ENCODE results near the gene MIF4GD.

MIF4GD gene

DNA sequence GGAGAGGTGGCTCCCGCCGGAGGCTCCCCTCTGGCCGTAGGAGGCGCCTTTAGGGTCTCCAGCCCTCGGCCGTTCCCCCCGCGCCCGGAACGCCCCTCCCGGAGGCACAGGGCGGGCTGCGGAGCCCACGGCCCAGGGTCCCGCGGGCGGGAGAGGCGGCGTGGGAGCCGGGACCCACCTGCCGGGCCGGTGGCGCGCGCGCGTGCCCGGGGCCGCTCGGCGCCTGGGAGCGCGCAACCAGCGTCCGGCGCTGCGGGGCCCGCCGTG lies at the start of gene MIF4GD:
MIF4GD (minus strand) TSS at position 266 of the 267 bp plus-strand sequence. CDS start 1,036 bp downstream, outside the sequence.
- CTCF ChIA-PET, result interaction anchor here (0.6 to 2.7 kb wide), 38 partner anchors 9 to 310 kb away, joined by 3 to 28 read pairs (median 5); partner anchors contain the start of genes ARMC7, GGA3, GRB2 and MRPS7
- POLR2A ChIA-PET, result interaction anchor here (0.6 to 6.4 kb wide), 50 partner anchors 10 to 509 kb away, joined by 3 to 120 read pairs (median 4); partner anchors contain the start of genes GGA3, GRB2, HID1 and JPT1
- no peak for DNase-seq (ENCODE audit: extremely low spot score)
- TF ChIP-seq ARNT (IDR thresholded peaks at IDR 0.05) (peak; percentile 82), L3MBTL2 (conservative IDR thresholded peaks at IDR 0.05) (no peak), FOXM1 (IDR thresholded peaks at IDR 0.05; ENCODE audit: borderline replicate concordance) (0 out of 2 replicates have a peak, but pooled peaks have one; percentile 55)

DNA sequence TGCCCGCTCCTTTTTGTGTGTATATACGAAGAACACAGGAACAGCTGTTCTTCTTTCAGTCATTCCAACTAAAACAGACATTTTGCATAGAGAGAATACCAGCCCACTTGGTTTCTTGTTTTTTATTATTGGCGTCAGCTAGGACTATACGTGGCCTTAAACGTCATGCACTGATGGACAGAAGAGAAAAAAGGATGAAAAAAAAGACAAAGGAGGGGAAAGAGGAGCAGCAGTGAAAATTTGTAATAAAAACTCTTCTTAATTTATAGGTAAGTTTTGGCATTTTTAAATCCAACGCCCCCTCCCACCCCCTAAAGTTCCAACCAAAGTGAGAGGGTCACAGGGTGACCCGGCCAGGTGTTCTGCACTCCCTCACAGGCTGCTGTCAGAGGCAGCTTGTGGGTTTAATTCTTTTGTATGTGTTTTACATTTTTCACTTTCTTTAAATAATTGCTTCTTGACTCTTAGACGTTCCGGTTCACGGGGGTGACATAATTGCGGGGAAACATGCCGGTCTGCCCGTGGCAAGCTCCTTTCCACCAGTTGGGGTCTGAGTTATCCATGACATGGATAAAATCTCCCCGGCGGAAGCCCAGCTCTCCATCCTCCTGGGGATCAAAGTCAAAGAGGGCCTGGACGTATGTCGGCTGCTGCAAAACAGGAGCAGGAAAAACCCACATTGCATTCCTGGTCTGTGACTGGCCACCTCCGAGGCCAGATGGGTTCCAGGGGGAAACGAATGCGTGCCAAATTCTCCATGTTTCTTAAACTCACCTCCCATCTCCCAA lies 49.1 kb upstream of the MIF4GD start:
- POLR2A ChIA-PET, result interaction anchor here (1.3 kb wide), 1 partner anchor 73 kb away, joined by 4 read pairs; no protein-coding TSS in a partner anchor
- CTCF ChIA-PET, result interaction anchor here (0.5 to 1.6 kb wide), 2 partner anchors 17 to 92 kb away, joined by 3 to 5 read pairs; no protein-coding TSS in a partner anchor

GRCh38 chr17:75318615-75319222 lies 47.7 kb upstream of the MIF4GD start:
- CTCF ChIA-PET, result no interaction called here
- POLR2A ChIA-PET, result no interaction called here
- DNase-seq (ENCODE audit: extremely low spot score), result no peak
- TF ChIP-seq NFRKB (IDR thresholded peaks at IDR 0.05), result no peak
- TF ChIP-seq TARDBP (IDR thresholded peaks at IDR 0.05), result no peak
- no peak for TF ChIP-seq ZNF384 (IDR thresholded peaks at IDR 0.05)
- TF ChIP-seq HDGF (IDR thresholded peaks at IDR 0.05; ENCODE audit: borderline replicate concordance), result no peak
- no peak for TF ChIP-seq SP1 (IDR thresholded peaks at IDR 0.05)
- TF ChIP-seq PKNOX1 (IDR thresholded peaks at IDR 0.05), result no peak
- no peak for TF ChIP-seq FOXA1 (IDR thresholded peaks at IDR 0.05)
- TF ChIP-seq ELF4 (IDR thresholded peaks at IDR 0.05), result no peak
- TF ChIP-seq ARNT (IDR thresholded peaks at IDR 0.05), result no peak
- TF ChIP-seq LEF1 (IDR thresholded peaks at IDR 0.05; ENCODE audit: borderline replicate concordance), result no peak
- TF ChIP-seq L3MBTL2 (conservative IDR thresholded peaks at IDR 0.05), result no peak

More for the DNA sequence above, 49.1 kb upstream of the MIF4GD start:
- TF ChIP-seq FOXA1 (IDR thresholded peaks at IDR 0.05), result no peak
- no peak for TF ChIP-seq PKNOX1 (IDR thresholded peaks at IDR 0.05)
- TF ChIP-seq LEF1 (IDR thresholded peaks at IDR 0.05; ENCODE audit: borderline replicate concordance), result no peak
- no peak for TF ChIP-seq BHLHE40 (IDR thresholded peaks at IDR 0.05; ENCODE audit: borderline replicate concordance)
- no peak for TF ChIP-seq FOXM1 (IDR thresholded peaks at IDR 0.05; ENCODE audit: borderline replicate concordance)
- no peak for TF ChIP-seq TARDBP (IDR thresholded peaks at IDR 0.05)
- no peak for TF ChIP-seq FOXK2 (IDR thresholded peaks at IDR 0.05)
- TF ChIP-seq ELF4 (IDR thresholded peaks at IDR 0.05), result no peak
- TF ChIP-seq ZNF384 (IDR thresholded peaks at IDR 0.05), result no peak
- TF ChIP-seq HDGF (IDR thresholded peaks at IDR 0.05; ENCODE audit: borderline replicate concordance), result no peak
- no peak for TF ChIP-seq SUZ12 (IDR thresholded peaks at IDR 0.05)
- TF ChIP-seq ARNT (IDR thresholded peaks at IDR 0.05), result no peak
- TF ChIP-seq NFRKB (IDR thresholded peaks at IDR 0.05), result no peak
- no peak for DNase-seq (ENCODE audit: extremely low spot score)

- POLR2A ChIA-PET, result interaction anchor here (2.1 kb wide), 1 partner anchor 29 kb away, joined by 6 read pairs; the partner anchor contains the start of gene SLC25A19
- CTCF ChIA-PET, result interaction anchor here (0.6 kb wide), 1 partner anchor 76 kb away, joined by 3 read pairs; no protein-coding TSS in a partner anchor
- TF ChIP-seq FOXM1 (IDR thresholded peaks at IDR 0.05; ENCODE audit: borderline replicate concordance) (no peak), SP1 (IDR thresholded peaks at IDR 0.05) (no peak), FOXK2 (IDR thresholded peaks at IDR 0.05) (no peak), ZNF384 (IDR thresholded peaks at IDR 0.05) (no peak), SUZ12 (IDR thresholded peaks at IDR 0.05) (no peak), L3MBTL2 (conservative IDR thresholded peaks at IDR 0.05) (no peak), TARDBP (IDR thresholded peaks at IDR 0.05) (no peak), HDGF (IDR thresholded peaks at IDR 0.05; ENCODE audit: borderline replicate concordance) (no peak), NFRKB (IDR thresholded peaks at IDR 0.05) (no peak)
- no peak for DNase-seq (ENCODE audit: extremely low spot score)
Observed at GRCh38 chr17:75318211-75318610, 47.2 kb upstream of the MIF4GD start.

- CTCF ChIA-PET, result interaction anchor here (0.6 kb wide), 1 partner anchor 76 kb away, joined by 3 read pairs; no protein-coding TSS in a partner anchor
- no peak for DNase-seq (ENCODE audit: extremely low spot score)
- POLR2A ChIA-PET, result interaction anchor here (2.1 to 2.3 kb wide), 2 partner anchors 28 to 47 kb away, joined by 6 to 11 read pairs; partner anchors contain the start of genes MIF4GD and SLC25A19
- no peak for TF ChIP-seq L3MBTL2 (conservative IDR thresholded peaks at IDR 0.05)
- no peak for TF ChIP-seq FOXA1 (IDR thresholded peaks at IDR 0.05)
- no peak for TF ChIP-seq TARDBP (IDR thresholded peaks at IDR 0.05)
- no peak for TF ChIP-seq LEF1 (IDR thresholded peaks at IDR 0.05; ENCODE audit: borderline replicate concordance)
- TF ChIP-seq ARNT (IDR thresholded peaks at IDR 0.05), result no peak
- TF ChIP-seq ZNF384 (IDR thresholded peaks at IDR 0.05), result no peak
- no peak for TF ChIP-seq SUZ12 (IDR thresholded peaks at IDR 0.05)
- TF ChIP-seq SP1 (IDR thresholded peaks at IDR 0.05), result no peak
- no peak for TF ChIP-seq BHLHE40 (IDR thresholded peaks at IDR 0.05; ENCODE audit: borderline replicate concordance)
- no peak for TF ChIP-seq HDGF (IDR thresholded peaks at IDR 0.05; ENCODE audit: borderline replicate concordance)
- no peak for TF ChIP-seq ELF4 (IDR thresholded peaks at IDR 0.05)
Observed at GRCh38 chr17:75317671-75318070, 46.6 kb upstream of the MIF4GD start.

- CTCF ChIA-PET, result interaction anchor here (0.7 to 2.1 kb wide), 3 partner anchors 21 to 45 kb away, joined by 3 to 7 read pairs (median 4); partner anchors contain the start of genes MIF4GD and SLC25A19
- TF ChIP-seq CTBP1 (IDR thresholded peaks at IDR 0.05; ENCODE audit: borderline replicate concordance), result no peak
- TF ChIP-seq FOXM1 (IDR thresholded peaks at IDR 0.05; ENCODE audit: borderline replicate concordance), result no peak
- no peak for TF ChIP-seq PKNOX1 (IDR thresholded peaks at IDR 0.05)
- no peak for TF ChIP-seq NFRKB (IDR thresholded peaks at IDR 0.05)
- TF ChIP-seq ELF4 (IDR thresholded peaks at IDR 0.05), result no peak
- TF ChIP-seq TARDBP (IDR thresholded peaks at IDR 0.05), result no peak
- no peak for TF ChIP-seq ZNF384 (IDR thresholded peaks at IDR 0.05)
- TF ChIP-seq LEF1 (IDR thresholded peaks at IDR 0.05; ENCODE audit: borderline replicate concordance), result no peak
- TF ChIP-seq BHLHE40 (IDR thresholded peaks at IDR 0.05; ENCODE audit: borderline replicate concordance), result no peak
- no peak for TF ChIP-seq SUZ12 (IDR thresholded peaks at IDR 0.05)
- no peak for TF ChIP-seq HDGF (IDR thresholded peaks at IDR 0.05; ENCODE audit: borderline replicate concordance)
- TF ChIP-seq L3MBTL2 (conservative IDR thresholded peaks at IDR 0.05), result no peak
- no peak for TF ChIP-seq FOXK2 (IDR thresholded peaks at IDR 0.05)
- TF ChIP-seq SP1 (IDR thresholded peaks at IDR 0.05), result no peak
- TF ChIP-seq FOXA1 (IDR thresholded peaks at IDR 0.05), result no peak
- TF ChIP-seq ARNT (IDR thresholded peaks at IDR 0.05), result no peak
- DNase-seq (ENCODE audit: extremely low spot score), result no peak
- POLR2A ChIA-PET, result interaction anchor here (0.7 to 2.3 kb wide), 4 partner anchors 27 to 89 kb away, joined by 3 to 11 read pairs (median 5); partner anchors contain the start of genes GRB2, MIF4GD and SLC25A19
Observed at GRCh38 chr17:75316253-75316652, 45.2 kb upstream of the MIF4GD start.
